ENCODE data around the gene NTM. TPM values are rescaled to one million over a fixed set of nuclear protein-coding genes. Genes with fewer than 3 reads are reported as not detected.

NTM gene
- polyA plus RNA-seq, 1 experiment: 33.6 TPM

DNA sequence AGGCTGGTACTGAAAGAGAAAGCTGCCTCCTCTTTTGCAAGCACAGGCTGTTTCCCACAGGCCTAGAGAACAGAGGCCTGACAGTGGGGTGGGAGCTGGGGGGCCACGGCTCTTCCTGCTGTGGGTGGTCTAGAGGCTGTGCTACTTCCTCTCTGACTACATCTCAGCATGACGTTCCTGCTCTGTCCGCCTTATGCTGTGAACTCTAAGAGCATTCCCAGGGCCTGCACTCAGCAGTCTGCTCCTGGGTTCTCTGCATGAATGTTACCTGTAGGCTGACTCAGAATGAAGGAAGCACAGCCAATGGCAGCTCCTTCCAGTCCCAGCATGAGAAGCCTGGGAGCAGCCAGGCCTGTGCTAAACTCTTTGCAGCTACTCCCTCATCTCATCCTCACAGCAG is 534.3 kb downstream of the NTM start:
- no peaks in the 10 kb centered on the region for H3K36me3 ChIP-seq (ENCODE audit: control insufficient read depth, insufficient read depth, low read length)
- POLR2A ChIA-PET: no interaction called here
- DNase-seq (ENCODE audit: low read depth): no peak
- H3K27me3 ChIP-seq (ENCODE audit: control insufficient read depth, insufficient read depth, low read length): no peaks in the 10 kb centered on the region
- TF ChIP-seq, protein P1, sequence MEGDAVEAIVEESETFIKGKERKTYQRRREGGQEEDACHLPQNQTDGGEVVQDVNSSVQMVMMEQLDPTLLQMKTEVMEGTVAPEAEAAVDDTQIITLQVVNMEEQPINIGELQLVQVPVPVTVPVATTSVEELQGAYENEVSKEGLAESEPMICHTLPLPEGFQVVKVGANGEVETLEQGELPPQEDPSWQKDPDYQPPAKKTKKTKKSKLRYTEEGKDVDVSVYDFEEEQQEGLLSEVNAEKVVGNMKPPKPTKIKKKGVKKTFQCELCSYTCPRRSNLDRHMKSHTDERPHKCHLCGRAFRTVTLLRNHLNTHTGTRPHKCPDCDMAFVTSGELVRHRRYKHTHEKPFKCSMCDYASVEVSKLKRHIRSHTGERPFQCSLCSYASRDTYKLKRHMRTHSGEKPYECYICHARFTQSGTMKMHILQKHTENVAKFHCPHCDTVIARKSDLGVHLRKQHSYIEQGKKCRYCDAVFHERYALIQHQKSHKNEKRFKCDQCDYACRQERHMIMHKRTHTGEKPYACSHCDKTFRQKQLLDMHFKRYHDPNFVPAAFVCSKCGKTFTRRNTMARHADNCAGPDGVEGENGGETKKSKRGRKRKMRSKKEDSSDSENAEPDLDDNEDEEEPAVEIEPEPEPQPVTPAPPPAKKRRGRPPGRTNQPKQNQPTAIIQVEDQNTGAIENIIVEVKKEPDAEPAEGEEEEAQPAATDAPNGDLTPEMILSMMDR (IDR thresholded peaks at IDR 0.05; ENCODE audit: insufficient read depth, low read depth, low read length): no peak
- H3K4me3 ChIP-seq (ENCODE audit: low read depth, low read length): no peak overlapping the region
- CTCF ChIA-PET: interaction anchor here (0.7 to 1.3 kb wide), 5 partner anchors 9 to 755 kb away, joined by 3 to 4 read pairs (median 3); no protein-coding TSS in a partner anchor

DNA sequence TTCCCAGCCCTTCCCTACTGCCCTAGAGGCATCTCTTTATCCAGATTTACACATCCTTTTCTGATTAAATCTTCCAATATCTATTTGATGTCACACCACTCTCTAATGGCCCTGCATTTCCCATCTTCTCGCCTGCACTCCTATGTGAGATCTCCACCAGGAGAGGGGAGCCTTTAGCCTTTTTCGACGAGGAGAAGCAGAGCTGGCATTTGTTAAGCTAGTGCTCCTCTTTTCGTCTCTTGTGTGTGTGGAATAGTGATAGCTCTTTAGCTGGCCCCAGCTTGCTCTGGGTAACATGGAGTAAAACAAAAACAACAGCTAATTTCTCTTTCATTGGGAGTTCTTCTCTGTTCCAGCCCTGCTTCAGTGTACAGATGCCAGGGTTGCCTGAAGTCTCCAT is 536.5 kb downstream of the NTM start:
- ChIA-PET CTCF (interaction anchor here (0.6 to 3.0 kb wide), 3 partner anchors 39 to 220 kb away, joined by 3 to 14 read pairs (median 7); no protein-coding TSS in a partner anchor), POLR2A (no interaction called here)
- Histone ChIP-seq H3K36me3 (ENCODE audit: control insufficient read depth, insufficient read depth, low read length) (no peaks in the 10 kb centered on the region), H3K27me3 (ENCODE audit: control insufficient read depth, insufficient read depth, low read length) (no peaks in the 10 kb centered on the region), H3K4me3 (ENCODE audit: low read depth, low read length) (no peak overlapping the region)
- TF ChIP-seq, protein P1 (IDR thresholded peaks at IDR 0.05; ENCODE audit: insufficient read depth, low read depth, low read length): 0 out of 2 replicates have a peak, but pooled peaks have one; percentile 22
- no peak for DNase-seq (ENCODE audit: low read depth)

DNA sequence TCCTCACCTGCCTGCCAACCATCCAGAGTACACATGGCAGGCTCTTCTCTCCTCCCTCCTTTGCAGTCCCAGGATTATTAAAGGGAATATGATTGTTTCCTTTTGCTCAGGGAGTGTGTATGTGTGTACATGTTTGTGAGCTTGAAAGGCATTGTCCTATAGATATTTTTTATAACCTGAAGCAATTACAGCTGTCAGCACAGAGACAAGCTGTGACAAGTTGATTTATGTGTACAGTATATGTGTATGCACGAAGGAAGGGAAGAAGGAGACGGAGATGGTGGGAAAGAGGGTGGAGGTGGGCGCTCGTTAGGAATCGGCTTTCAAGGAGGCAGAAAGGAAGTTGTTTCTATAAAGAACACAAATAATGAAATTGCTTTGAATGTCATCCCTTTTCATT is 537.0 kb downstream of the NTM start:
- no peaks in the 10 kb centered on the region for H3K36me3 ChIP-seq (ENCODE audit: control insufficient read depth, insufficient read depth, low read length)
- ChIA-PET POLR2A (no interaction called here), CTCF (interaction anchor here (1.1 to 3.0 kb wide), 4 partner anchors 13 to 219 kb away, joined by 3 to 14 read pairs (median 6); no protein-coding TSS in a partner anchor)
- no peak for DNase-seq (ENCODE audit: low read depth)
- TF ChIP-seq, protein P1 (IDR thresholded peaks at IDR 0.05; ENCODE audit: insufficient read depth, low read depth, low read length): no peak
- no peaks in the 10 kb centered on the region for H3K27me3 ChIP-seq (ENCODE audit: control insufficient read depth, insufficient read depth, low read length)
- no peak overlapping the region for H3K4me3 ChIP-seq (ENCODE audit: low read depth, low read length)

DNA sequence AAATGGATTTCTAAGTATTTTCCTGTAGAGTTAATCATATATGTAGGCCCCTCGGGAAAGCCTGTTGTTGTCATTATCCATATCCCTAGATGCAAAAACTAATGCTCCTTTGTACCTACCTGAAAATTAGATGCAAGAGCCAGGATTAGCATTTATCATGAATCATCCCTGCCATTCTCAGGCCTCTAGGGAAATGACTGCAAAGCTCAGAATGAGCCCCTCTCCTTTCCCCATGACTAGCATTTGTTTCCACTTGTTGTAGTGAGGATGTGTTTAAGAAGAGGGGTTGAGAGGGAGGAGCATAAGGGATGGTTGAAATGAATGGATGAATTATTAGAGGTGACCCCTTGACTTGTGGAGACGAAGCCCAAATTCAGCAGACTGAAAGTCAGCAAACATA is 537.9 kb downstream of the NTM start:
- Histone ChIP-seq H3K36me3 (ENCODE audit: control insufficient read depth, insufficient read depth, low read length) (no peaks in the 10 kb centered on the region), H3K27me3 (ENCODE audit: control insufficient read depth, insufficient read depth, low read length) (no peaks in the 10 kb centered on the region), H3K4me3 (ENCODE audit: low read depth, low read length) (no peak overlapping the region)
- no peak for DNase-seq (ENCODE audit: low read depth)
- TF ChIP-seq, protein P1 (IDR thresholded peaks at IDR 0.05; ENCODE audit: insufficient read depth, low read depth, low read length): no peak
- POLR2A ChIA-PET: no interaction called here
- CTCF ChIA-PET: interaction anchor here (1.1 to 3.0 kb wide), 4 partner anchors 14 to 218 kb away, joined by 3 to 14 read pairs (median 6); no protein-coding TSS in a partner anchor

DNA sequence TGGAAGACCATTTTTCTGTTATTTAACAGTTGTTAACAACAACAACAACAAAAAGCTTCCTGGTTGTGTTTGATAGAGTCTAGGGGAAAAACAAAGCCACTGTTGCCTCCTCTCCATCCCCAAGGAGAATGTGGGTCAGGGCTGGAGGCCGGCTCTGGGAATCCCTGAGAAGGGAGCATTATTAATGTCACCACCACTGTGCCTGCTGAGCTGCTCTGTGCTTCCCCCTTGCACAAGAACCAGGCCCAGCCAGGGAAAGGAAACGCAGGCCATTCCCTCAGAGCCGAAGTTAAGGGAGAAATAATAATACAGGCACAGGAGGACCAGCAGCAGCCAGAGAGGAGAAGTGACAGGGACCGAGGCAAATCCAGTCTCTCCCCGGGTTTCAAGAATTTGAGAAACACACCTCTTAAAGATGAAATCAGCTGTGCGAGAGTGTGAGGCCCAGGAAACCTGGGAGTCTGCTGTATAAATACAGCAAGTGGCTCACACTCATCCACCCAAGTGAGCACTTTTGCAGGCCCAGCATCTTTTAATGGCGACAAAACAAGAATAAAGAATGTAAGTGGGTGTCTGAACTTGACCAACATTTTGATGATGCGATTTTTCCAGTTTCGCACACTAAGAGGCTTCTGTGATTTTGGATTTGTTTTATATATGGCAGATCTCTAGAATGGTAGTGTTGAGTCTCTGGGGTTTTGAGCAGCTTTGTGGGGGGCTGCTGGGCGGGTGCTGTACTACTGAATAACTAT is 539.2 kb downstream of the NTM start:
- DNase-seq (ENCODE audit: low read depth): no peak
- H3K27me3 ChIP-seq (ENCODE audit: control insufficient read depth, insufficient read depth, low read length): no peaks in the 10 kb centered on the region
- CTCF ChIA-PET: interaction anchor here (1.7 to 8.5 kb wide), 9 partner anchors 8 to 217 kb away, joined by 3 to 151 read pairs (median 16); no protein-coding TSS in a partner anchor
- TF ChIP-seq, protein P1 (IDR thresholded peaks at IDR 0.05; ENCODE audit: insufficient read depth, low read depth, low read length): no peak
- POLR2A ChIA-PET: no interaction called here
- peak overlapping the region; percentile 76; the same call in 1 of the 2 replicates for H3K4me3 ChIP-seq (ENCODE audit: low read depth, low read length)
- no peaks in the 10 kb centered on the region for H3K36me3 ChIP-seq (ENCODE audit: control insufficient read depth, insufficient read depth, low read length)

Data from BJ (cell line).